GM12892 (cell line): ENCODE results near the gene KCNMB1.

Experiments
- POLR2A ChIP-seq: IDR thresholded peaks from 2 replicates; pipeline ENCODE4 v1.6.1; 2011; ENCODE audit warnings: low read depth, low read length, control low read depth
- POLR2AphosphoS5 ChIP-seq: IDR thresholded peaks from 2 replicates; pipeline ENCODE4 v1.6.1; 2011; ENCODE audit warnings: low read depth, low read length, control low read depth

- TF ChIP-seq POLR2A (no peak), POLR2AphosphoS5 (no peak)
These were observed 62.0 kb downstream of the KCNMB1 start for GRCh38 chr5:170327168-170327567.
